ENCODE measurements around the gene ABCC9. TPM values are rescaled to one million over a fixed set of nuclear protein-coding genes. Genes with fewer than 3 reads are reported as not detected.
"Not testable (repeated sequence)": the region's sequence is repeated elsewhere in the genome, so short reads cannot be mapped to it uniquely, and the experiment has no call there.

ABCC9 gene
- total RNA-seq, 1 donor from 2014 or later: 22.1 TPM

DNA sequence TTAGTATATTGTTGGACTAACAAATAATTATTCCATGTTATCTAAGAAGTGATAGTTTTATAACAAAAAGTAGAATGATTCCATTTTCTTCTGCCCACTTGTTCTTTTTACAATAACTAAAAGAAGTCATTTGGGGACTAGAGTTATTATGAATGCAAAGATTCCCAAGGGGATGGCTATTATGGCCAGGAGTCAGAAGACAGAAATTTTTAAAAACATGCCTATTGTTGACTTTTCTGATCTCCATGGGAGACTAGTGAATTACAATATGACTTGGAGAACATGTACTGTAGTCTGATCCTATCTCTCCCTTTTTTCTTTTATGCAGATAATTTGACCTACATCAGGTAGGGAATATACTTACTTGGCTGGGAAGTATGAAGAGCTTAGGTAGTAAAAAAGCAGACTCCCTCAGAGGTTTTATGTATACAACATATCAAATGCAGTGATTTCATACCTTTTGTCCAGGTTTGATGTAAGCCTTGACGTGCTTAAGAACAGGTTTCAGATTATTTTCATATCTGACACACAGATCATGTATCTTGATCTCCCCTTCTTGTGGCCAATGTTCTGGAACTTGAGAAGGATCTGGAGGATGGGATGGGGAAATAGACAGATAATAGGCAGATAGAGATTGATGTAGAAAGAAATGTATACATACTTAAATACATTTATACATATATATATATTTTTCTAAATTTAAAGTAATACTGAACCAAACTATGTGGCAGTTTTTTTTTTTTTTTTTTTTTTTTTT is 125.7 kb downstream of the ABCC9 start:
- DNase-seq (ENCODE audit: low spot score): no peak

DNA sequence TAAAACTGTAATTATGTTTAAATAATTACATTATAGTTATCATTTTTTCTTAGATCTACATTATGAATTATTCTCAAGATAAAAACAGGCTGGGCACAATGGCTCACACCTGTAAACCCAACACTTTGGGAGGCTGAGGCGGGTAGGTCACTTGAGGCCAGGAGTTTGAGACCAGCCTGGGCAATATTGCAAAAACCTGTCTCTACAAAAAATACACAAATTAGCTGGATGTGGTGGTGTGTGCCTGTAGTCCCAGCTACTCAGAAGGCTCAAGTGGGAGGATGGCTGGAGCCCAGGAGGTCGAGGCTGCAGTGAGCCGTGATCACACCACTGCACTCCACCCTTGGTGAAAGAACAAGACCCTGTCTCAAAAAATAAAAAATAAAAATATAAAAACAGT is 126.4 kb downstream of the ABCC9 start:
- no peak for DNase-seq (ENCODE audit: low spot score)

DNA sequence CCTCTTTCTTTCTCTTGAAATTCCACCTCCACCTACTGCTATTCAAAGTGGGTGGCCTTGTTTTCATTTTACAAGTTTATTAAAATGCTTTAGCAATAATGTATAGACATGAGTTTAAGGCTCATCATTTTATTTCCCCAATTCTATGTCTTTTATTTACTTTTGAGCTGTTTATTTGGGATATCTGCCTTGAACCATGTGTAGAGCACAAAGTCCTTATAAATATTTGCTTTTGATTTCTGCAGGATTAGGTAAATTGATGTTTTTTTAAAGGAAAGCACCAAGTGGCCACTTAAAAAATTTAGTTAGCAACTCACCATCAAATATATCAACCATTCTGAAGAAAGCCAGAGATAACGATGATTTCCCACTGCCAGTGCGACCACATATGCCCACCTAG is 126.9 kb downstream of the ABCC9 start:
- no peak for DNase-seq (ENCODE audit: low spot score)

DNA sequence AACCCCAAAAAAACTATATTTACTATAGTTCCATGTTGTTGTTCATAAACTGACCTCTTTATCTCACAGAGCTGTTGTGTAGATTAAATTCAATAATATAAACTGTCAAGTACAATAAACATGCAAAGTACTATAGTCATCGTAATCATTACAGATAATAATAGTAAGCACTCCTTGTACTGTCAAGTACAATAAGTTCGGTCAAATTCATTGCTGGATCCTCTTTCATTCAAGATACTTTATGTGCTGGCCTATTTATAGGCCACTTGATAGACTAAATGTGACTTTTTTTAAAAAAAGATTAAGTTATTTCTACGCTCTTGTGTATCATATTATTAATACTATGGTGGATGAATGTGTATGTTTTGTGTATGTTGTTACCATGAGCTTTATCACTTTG is 127.5 kb downstream of the ABCC9 start:
- no peak for DNase-seq (ENCODE audit: low spot score)

DNA sequence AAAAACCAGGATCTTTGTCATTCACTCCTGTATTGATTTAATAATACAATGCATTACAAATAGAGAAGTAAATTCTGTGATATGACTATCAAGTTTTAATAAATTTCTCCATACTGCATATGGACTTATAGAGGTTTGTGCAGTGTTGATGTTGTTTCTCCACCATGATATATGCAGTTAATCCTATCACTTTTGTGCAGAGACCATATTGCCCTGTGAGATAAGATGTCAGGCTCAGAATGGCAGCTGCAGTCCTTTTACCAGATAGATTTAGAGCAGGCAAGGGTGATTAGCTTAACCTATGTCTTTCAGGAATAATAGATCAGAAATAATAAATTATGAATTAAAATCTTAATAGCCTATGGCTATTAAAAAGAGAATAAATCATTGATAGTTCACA is 128.1 kb downstream of the ABCC9 start:
- no peak for DNase-seq (ENCODE audit: low spot score)

DNA sequence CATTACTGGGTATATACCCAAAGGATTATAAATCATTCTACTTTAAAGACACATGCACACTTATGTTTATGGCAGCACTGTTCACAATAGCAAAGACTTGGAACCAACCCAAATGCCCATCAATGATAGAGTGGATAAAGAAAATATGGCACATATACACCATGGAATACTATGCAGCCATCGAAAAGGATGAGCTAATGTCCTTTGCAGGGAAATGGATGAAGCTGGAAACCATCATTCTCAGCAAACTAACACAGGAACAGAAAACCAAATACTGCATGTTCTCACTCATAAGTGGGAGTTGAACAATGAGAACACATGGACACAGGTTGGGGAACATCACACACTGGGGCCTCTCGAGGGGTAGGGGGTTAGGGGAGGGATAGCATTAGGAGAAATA is 128.9 kb downstream of the ABCC9 start:
- not testable (repeated sequence) for DNase-seq (ENCODE audit: low spot score)

DNA sequence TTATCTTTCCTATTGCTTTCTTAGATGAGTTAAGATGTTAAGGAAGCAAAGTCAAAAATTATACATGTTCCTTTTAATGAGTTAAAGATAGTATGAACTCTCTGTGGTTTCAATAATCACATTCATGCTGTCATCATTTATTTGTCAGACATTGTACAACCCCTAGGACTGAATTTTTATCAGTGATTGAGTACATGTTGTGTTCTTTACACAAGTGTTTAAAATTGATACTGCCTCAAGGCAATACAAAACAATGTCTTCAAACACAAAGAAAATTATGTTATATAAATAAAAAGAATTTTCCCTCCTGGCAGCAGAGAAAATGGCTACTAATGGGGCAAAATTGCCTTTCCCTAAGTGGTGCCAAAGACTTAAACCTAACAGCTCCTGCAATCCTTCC is 132.1 kb downstream of the ABCC9 start:
- no peak for DNase-seq (ENCODE audit: low spot score)

DNA sequence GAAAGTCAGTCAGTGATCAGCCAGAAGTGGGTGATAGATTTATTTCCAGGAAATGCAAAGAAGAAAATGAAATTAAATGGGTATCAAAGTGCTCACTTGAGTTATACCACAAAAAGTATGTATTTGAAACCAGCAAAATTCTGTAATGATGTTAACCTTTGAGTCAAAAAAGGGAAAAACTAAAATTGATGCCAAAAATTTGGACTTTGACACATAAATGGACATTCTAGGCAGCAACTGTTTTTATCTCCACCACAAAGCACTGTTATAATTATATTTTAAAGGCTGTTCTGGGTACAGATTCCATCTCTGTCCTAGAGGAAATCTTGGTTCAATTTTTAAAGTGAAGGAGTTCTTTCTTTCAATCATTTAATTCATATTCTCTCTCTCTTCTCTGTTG is 135.0 kb downstream of the ABCC9 start:
- DNase-seq (ENCODE audit: low spot score): no peak

DNA sequence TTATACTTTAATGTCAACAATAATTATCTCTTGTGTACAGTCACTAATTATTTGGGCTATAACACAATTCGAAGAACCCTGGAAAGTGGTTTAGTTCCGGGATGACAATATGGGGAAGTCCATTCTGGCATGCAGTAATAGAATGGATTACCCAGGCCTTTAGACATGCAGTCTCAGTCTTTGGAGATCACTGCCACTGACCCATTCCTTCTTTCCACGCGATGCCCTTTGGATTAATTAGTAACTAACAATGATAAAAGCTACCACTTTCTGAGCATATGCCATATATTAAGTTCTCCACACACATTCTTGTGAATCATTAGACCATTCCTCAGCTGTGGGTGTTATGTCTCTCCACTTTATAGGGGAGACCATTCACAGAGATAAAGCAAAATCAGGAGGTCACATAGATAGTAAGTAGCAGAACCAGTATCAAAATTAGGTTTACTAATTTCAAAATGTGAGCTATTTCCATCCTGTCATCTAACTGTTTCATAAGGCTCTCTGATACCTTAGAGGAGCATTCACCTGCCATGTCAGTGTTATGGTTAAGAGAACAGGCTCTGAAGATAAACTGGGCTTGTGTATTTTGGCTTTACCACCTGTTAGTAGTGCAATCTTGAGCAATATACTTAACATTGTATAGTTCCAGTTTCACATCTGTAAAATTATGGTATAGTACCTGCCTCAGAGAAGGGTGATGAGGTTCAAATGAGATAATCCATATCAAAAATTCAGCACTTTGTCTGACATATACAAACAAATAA is 139.5 kb downstream of the ABCC9 start:
- DNase-seq (ENCODE audit: low spot score): no peak

DNA sequence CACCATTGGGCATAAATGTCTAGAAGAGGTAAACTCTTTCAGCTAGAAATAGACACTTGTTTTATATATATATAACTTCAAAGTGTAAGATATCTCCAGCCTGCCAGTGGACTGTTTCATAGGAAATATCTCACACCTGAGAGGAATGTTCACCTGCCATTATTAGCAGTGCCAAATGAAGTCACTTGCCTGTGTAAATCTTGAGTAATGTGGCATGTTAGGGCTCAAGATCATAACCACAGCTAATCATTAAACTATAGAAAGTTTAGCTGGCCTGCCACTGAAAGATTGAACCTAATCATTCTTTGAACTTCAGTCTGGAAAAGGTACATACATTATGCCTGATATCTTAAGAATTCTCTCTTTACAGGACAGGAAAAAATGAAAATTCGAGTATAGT is 141.2 kb downstream of the ABCC9 start:
- DNase-seq (ENCODE audit: low spot score): no peak

DNA sequence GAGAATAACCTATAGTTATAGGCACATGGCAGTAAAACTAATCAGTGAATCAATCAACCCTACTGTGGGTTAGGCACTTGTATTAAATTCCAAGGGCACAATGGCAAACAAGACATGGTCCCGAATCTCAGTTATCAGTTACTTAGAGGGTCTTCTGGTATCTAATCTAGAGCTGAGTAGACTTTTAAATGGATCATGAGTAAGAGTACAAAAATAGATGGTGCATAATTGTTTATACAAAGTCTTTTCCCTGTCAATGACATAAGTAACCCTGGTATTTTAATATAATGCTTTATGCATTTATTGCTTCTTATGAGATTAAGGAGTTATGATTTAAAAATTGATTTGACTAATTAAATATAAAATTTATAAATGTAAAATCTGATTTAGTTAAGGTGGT is 143.7 kb downstream of the ABCC9 start:
- no peak for DNase-seq (ENCODE audit: low spot score)

DNA sequence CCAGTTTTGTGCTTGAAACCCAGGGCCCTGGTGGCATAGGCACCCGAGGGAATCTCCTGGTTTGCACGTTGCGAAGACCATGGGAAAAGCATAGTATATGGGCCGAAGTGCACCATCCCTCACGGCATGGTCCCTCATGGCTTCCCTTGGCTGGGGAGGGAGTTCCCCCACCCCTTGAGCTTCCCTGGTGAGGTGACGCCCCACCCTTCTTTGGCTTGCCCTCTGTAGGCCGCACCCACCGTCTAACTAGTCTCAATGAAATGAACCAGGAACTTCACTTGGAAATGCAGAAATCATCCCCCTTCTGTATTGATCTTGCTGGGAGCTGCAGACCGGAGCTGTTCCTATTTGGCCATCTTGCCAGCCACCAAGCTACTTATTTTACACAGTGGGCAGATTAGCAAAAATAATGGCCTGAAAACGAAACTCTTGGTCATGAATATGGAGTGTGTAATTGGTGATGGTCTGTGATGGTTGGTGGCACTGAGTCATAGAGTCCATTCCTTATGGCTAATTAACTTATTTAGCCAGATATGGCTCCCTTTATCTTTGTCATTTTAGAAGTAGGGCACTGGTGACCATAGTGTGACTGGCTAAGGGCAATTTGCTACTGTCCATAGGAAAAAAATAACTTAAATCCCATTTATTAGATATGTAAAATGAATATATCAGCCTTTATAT is 145.4 kb downstream of the ABCC9 start:
- DNase-seq (ENCODE audit: low spot score): no peak

DNA sequence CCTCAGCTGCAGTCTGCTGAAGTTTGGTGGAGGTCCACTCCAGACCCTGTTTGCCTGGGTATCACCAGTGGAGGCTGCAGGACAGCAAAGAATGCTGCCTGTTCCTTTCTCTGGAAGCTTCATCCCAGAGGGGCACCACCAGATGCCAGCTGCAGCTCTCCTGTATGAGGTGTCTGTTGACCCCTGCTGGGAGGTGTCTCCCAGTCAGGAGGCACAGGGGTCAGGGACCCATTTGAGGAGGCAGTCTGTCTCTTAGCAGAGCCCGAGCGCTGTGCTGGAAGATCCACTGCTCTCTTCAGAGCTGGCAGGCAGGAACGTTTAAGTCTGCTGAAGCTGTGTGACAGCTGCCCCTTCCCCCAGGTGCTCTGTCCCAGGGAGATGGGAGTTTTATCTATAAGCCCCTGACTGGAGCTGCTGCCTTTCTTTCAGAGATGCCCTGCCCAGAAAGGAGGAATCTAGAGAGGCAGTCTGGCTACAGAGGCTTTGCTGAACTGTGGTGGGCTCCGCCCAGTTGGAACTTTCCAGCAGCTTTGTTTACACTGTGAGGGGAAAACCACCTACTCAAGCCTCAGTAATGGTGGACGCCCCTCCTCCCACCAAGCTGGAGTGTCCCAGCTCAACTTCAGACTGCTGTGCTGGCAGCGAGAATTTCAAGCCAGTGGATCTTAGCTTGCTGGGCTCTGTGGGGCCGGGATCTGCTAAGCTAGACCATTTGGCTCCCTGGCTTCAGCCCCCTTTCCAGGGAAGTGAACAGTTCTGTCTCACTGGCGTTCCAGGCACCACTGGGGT is 146.2 kb downstream of the ABCC9 start:
- not testable (repeated sequence) for DNase-seq (ENCODE audit: low spot score)

DNA sequence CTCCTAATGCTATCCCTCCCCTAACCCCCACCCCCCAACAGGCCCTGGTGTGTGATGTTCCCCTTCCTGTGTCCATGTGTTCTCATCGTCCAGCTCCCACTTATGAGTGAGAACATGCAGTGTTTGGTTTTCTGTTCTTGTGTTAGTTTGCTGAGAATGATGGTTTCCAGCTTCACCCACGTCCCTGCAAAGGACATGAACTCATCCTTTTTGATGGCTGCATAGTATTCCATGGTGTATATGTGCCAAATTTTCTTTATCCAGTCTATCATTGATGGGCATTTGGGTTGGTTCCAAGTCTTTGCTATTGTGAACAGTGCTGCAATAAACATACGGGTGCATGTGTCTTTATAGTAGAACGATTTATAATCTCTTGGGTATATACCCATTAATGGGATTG is 151.5 kb downstream of the ABCC9 start:
- DNase-seq (ENCODE audit: low spot score): not testable (repeated sequence)

DNA sequence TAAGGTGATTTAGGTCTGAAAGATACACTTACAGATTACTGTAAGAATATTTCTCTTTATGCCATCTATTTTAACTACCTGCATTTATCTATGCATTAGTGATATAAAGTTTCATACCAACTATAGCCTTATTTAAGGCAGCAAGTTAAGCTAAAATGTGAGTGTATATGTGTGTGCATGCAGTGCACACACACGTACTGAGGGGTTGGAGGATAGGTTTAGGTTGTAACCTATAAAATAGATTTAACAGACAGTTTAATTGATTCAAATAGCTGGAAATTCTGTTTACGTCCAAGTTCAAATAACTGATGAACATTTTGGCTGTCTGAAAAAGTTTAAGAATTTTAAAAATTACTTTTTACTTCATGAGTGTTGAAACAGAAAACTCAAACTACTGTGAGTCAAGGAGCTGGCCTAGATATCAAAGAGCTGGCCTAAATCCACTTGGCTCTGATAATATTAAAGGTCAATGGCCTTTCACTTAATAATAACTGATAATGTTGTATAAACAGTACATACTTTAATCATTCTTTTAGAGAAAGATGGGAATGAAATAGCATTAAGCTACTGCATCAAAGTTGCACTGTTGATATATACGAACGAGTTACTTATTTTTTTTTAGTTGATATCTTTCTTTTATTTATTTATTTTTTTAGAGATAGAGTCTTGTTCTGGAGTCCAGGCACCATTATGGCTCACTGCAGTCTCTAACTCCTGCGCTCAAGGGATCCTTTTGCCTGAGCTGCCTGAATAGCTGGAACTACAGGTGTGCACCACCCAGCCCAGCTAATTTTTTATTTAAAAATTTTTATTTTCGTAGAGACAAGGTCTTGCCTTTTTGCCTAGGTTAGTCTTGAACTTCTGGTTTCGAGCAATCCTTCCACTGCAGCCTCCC is 152.9 kb downstream of the ABCC9 start:
- no peak for DNase-seq (ENCODE audit: low spot score)

DNA sequence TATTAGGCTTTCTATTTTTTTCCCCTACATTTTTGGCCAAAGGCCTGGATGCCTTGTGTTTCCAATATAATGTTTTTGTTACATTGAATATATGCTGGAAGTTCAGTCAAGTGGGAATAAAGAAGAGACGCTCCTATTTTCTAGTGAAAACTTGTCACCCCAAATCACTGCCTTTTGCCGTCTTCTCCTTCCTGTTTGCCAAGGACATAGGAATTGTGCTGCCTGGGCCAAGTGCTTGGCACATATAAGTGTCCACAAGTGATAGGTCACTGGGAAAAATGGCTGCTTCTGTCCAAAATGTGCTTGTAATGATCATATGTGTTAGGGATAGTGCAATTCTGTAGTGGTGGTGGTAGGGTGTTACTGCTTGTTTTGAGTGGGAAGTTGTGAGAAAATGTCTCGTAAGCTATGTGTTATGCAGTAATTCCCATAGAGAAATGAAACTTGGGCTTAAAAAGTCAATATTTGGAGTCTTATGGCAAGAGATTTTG is 155.1 kb downstream of the ABCC9 start:
- no peak for DNase-seq (ENCODE audit: low spot score)

DNA sequence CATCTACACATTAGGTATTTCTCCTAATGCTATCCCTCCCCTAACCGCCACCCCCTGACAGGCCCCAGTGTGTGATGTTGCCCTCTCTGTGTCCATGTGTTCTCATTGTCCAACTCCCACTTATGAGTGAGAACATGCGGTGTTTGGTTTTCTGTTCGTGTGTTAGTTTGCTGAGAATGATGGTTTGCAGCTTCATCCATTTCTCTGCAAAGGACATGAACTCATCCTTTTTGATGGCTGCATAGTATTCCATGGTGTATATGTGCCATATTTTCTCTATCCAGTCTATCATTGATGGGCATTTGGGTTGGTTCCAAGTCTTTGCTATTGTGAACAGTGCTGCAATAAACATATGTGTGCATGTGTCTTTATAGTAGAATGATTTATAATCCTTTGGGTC is 158.5 kb downstream of the ABCC9 start:
- not testable (repeated sequence) for DNase-seq (ENCODE audit: low spot score)

DNA sequence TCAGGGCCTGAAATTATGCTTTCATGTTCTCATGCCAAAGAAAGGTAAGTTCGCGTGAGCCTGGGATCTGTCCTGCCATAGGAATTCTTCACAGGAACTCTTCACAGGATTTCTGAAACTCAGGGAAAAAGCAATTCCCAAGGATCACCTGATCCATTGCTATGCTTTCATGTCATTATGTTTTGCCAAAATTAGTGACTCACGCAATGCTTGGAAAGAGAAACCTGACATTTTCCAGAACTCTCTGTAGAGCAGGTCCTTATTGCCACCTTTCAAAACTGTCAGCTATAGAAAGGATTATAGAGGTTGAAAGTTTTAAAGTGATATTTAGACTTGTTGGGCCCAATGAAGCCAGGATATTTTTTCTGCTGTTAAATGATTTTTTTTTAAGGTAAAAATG is 160.4 kb downstream of the ABCC9 start:
- no peak for DNase-seq (ENCODE audit: low spot score)

DNA sequence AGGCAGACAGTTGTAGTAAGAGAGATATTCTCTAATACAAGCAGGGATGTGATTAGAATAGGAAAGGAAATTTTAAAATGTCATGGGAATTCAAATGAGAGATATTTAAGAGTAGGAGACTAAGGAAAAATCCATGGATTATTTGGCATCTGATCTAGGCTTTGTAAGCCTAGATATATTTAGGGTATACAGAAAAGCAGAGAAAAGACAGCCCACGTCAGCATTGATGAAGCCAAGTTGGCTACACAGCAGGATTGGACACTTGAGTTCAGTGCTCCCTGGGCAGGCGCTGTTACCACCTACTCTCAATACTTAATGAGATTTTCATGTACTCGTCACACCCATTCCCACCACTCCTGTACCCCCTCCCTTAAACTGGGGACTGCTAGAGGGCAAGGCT is 165.1 kb downstream of the ABCC9 start:
- DNase-seq (ENCODE audit: low spot score): no peak

DNA sequence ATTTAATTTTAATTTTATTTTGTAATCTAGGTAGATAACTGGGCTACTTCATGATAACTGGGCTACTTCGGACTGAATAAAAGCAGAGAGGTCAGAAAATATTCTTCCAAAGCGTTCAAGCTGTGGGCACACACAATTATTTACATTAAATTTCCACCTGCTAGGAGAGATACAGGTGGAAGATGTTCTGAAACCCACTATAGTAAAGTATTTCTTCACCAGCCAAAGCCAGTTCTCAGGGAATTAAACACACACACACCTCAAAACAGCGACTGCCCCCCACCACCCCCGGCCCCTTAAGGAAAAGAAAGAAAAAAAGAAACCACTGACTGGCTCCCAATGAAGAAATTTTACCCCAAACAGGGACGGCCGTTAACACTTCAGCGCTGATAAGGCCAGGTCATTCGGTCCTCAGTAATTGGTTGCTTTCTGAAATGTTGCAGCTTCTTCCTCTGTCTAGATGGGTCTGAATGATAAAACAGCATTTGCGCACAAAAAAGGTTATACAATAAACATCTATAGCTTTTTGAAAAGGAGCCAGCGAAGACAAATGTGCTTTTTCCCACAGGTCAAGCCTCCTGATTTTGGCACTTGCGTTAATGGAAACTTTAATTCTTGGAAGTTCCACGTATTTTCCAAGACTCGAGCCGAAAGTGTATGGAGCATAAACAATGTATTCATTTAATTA is 165.9 kb downstream of the ABCC9 start:
- DNase-seq (ENCODE audit: low spot score): no peak

Measured in ureter (tissue), 1 donor.